Mucosa of descending colon (tissue), 3 donors: ENCODE data around the gene PFKL. TPM values are rescaled to one million over a fixed set of nuclear protein-coding genes. Genes with fewer than 3 reads are reported as not detected.

Experiments used
- ATAC-seq: fragments of 200-7000 bp; cut with Tn5 transposase; one replicate; pipeline ENCODE4 v1.9.1; 2020; ENCODE audit warnings: mild to moderate bottlenecking, moderate library complexity
- DNase-seq, 3 donors: peaks; one replicate each; pipeline ENCODE4 v3.0.0-alpha.2; 2020
- H3K36me3 ChIP-seq: fragments of 200-600 bp; one replicate; pipeline ENCODE4 v1.8.0; 2021; ENCODE audit warnings: low read depth, mild to moderate bottlenecking
- H3K4me1 ChIP-seq: fragments of 200-600 bp; one replicate; pipeline ENCODE4 v1.8.0; 2021; ENCODE audit warnings: low read depth, mild to moderate bottlenecking
- H3K4me3 ChIP-seq: fragments of 200-600 bp; one replicate; pipeline ENCODE4 v1.8.0; 2021; ENCODE audit warnings: mild to moderate bottlenecking
- H3K9me3 ChIP-seq: fragments of 200-600 bp; one replicate; pipeline ENCODE4 v1.8.0; 2021; ENCODE audit warnings: mild to moderate bottlenecking
- CTCF ChIP-seq: fragments of 200-600 bp; IDR thresholded peaks from one replicate; pipeline ENCODE4 v1.8.0; 2022; ENCODE audit warnings: antibody characterized with exemption, mild to moderate bottlenecking
- intact Hi-C, 2 donors: fragments of 100-400 bp; cut with DNase I in 1 of 2; cut with micrococcal nuclease in 1 of 2; formaldehyde crosslinking; loops; one replicate each; pipeline versions ENCODE4 v1.11.0 to v1.11.1; 2022; cut with DNase I, micrococcal nuclease
- total RNA-seq, 3 donors: library from RNA; stranded (reverse); fragmentation: NEBNext Ultra II Directional in 2 of 3; extraction: Animal tissue kit (Norgen Biotek cat#: 25700) in 2 of 3; gene quantifications; one replicate each; pipeline versions ENCODE4 v1.2.1 to v1.2.4, GENCODE V29; 2021 to 2023
- donor health status: DM: no; HTN: no; CAD: no; lungs with moderate emphysema.
- donor health status: DM: no; HTN: no; CAD: no.
- donor health status: DM: no; HTN: yes; CAD: no.

Gene PFKL
- total RNA-seq, 3 donors from 2014 or later: 150 to 299 (median 237) TPM

DNA sequence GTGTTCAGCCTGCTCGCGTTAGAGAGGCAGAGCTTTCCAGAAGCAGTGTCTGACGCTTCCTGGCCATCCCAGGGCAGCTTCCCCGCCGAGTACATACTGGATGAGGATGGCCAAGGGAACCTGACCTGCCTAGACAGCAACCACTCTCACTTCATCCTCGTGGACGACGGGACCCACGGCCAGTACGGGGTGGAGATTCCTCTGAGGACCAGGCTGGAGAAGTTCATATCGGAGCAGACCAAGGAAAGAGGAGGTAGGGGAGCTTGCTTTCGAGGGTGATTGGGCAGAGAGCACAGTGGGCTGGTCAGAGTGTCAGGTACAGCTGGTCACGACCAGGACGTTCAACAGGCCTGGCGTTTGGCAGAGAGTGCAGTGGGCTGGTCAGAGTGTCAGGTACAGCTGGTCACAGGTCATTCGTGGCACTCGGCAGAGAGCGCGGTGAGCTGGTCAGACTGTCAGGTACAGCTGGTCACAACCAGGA, 75.9 kb downstream of the PFKL start:
- peaks cover 2% of the 10 kb centered on the region for H3K4me1 ChIP-seq
- no peaks in the 10 kb centered on the region for H3K36me3 ChIP-seq
- TF ChIP-seq CTCF: no peak
- ATAC-seq (no peak), DNase-seq (peak in 1 of 3 donors; percentile 16)
- H3K9me3 ChIP-seq: no peaks in the 10 kb centered on the region
- intact Hi-C loops: no loop called here
- H3K4me3 ChIP-seq: no peak overlapping the region

- no peaks in the 10 kb centered on the region for H3K9me3 ChIP-seq
- H3K4me1 ChIP-seq: peaks cover 2% of the 10 kb centered on the region
- H3K36me3 ChIP-seq: no peaks in the 10 kb centered on the region
- peak in 1 of 3 donors; percentile 8 for DNase-seq
- intact Hi-C loops: no loop called here
- TF ChIP-seq CTCF: no peak
- no peak for ATAC-seq
- no peak overlapping the region for H3K4me3 ChIP-seq
Observed at GRCh38 chr21:44376606-44377005, 76.8 kb downstream of the PFKL start.

Other genes starting within 250 kb of the PFKL start
- 10 to 100 TPM in 1 of 3 donors, 1 to 10 TPM in 2; 3.0 to 10.4 (median 4.5) TPM for gene PWP2, start 192.7 kb upstream of the PFKL start, total RNA-seq
- 10 to 100 TPM in 2 of 3 donors, 1 to 10 TPM in 1; 7.1 to 12.2 (median 10.3) TPM for gene GATD3, start 166.4 kb upstream of the PFKL start, total RNA-seq
- 1 to 10 TPM; 3.0 to 8.5 (median 6.0) TPM for gene ICOSLG, start 59.1 kb upstream of the PFKL start, total RNA-seq
- gene DNMT3L, start 38.2 kb upstream of the PFKL start, total RNA-seq: not detected
- under 1 TPM in 2 of 3 donors, not detected in 1; 0.12 to 0.16 TPM for gene AIRE, start 14.2 kb upstream of the PFKL start, total RNA-seq
- 10 to 100 TPM; 22.0 to 33.0 (median 26.6) TPM for gene CFAP410, start 39.3 kb downstream of the PFKL start, total RNA-seq
- gene TRPM2, start 53.6 kb downstream of the PFKL start, total RNA-seq: 10 to 100 TPM in 1 of 3 donors, 1 to 10 TPM in 2; 1.5 to 10.3 (median 7.2) TPM
- 10 to 100 TPM in 1 of 3 donors, 1 to 10 TPM in 2; 2.1 to 17.9 (median 2.7) TPM for gene LRRC3, start 155.5 kb downstream of the PFKL start, total RNA-seq
- gene KRTAP10-1, start 240.1 kb downstream of the PFKL start, total RNA-seq: not detected